HG02943 (cell line): ENCODE data around the gene QRSL1.
"Not testable (repeated sequence)": the region's sequence is repeated elsewhere in the genome, so short reads cannot be mapped to it uniquely, and the experiment has no call there.

ENCODE experiments used
- ATAC-seq: cut with Tn5 transposase; IDR thresholded peaks from one replicate; pipeline ENCODE4 v1.9.1; 2021; ENCODE audit warnings: mild to moderate bottlenecking, low read depth, moderate library complexity; ENCODE audit not compliant: unreplicated experiment

QRSL1 gene

GRCh38 chr6:106620931-106621672 lies 8.3 kb upstream of the QRSL1 start:
- ATAC-seq, result no peak

- ATAC-seq, result no peak
Measured at GRCh38 chr6:106622412-106622811, 7.0 kb upstream of the QRSL1 start.

- no peak for ATAC-seq
Measured at GRCh38 chr6:106623039-106623438, 6.3 kb upstream of the QRSL1 start.

GRCh38 chr6:106626485-106626884 lies 2.9 kb upstream of the QRSL1 start:
- no peak for ATAC-seq

- not testable (repeated sequence) for ATAC-seq
Measured at GRCh38 chr6:106627760-106628159, 1.6 kb upstream of the QRSL1 start.

- ATAC-seq, result peak; percentile 2
Measured at GRCh38 chr6:106628658-106629102, 698 bp upstream of the QRSL1 start.

- no peak for ATAC-seq
Measured at GRCh38 chr6:106629859-106630163, 433 bp downstream of the QRSL1 start.

GRCh38 chr6:106630366-106630765 lies 988 bp downstream of the QRSL1 start:
- ATAC-seq, result no peak

- no peak for ATAC-seq
Measured at GRCh38 chr6:106631346-106631745, 2.0 kb downstream of the QRSL1 start.

GRCh38 chr6:106634565-106634964 lies 5.2 kb downstream of the QRSL1 start:
- no peak for ATAC-seq

GRCh38 chr6:106637051-106637716 lies 7.8 kb downstream of the QRSL1 start:
- peak; percentile 17 for ATAC-seq

- peak; percentile 58 for ATAC-seq
Measured at GRCh38 chr6:106637717-106638341, 8.5 kb downstream of the QRSL1 start.

- ATAC-seq, result no peak
Measured at GRCh38 chr6:106639812-106640211, 10.4 kb downstream of the QRSL1 start.

- no peak for ATAC-seq
Measured at GRCh38 chr6:106642476-106642875, 13.1 kb downstream of the QRSL1 start.

- no peak for ATAC-seq
Measured at GRCh38 chr6:106643061-106643460, 13.7 kb downstream of the QRSL1 start.

- ATAC-seq, result peak; percentile 65
Measured at GRCh38 chr6:106648651-106649308, 19.4 kb downstream of the QRSL1 start.

GRCh38 chr6:106658469-106658868 lies 29.1 kb downstream of the QRSL1 start:
- no peak for ATAC-seq

- no peak for ATAC-seq
Measured at GRCh38 chr6:106659859-106660258, 30.5 kb downstream of the QRSL1 start.

GRCh38 chr6:106662458-106662857 lies 33.1 kb downstream of the QRSL1 start:
- no peak for ATAC-seq

GRCh38 chr6:106666282-106667021 lies 37.1 kb downstream of the QRSL1 start:
- ATAC-seq, result peak; percentile 99

GRCh38 chr6:106667022-106667402 lies 37.6 kb downstream of the QRSL1 start:
- ATAC-seq, result peak; percentile 41
